Stimulated activated CD4-positive, alpha-beta T cell treated with anti-CD3 and anti-CD28 coated beads, TNF-alpha, amount 100 ng/mL, for 4 hours (primary cell): ENCODE results near the gene ZNF263.
A peak's percentile ranks its signal among the peaks of the same experiment; 100 is the strongest.

ENCODE experiments used
- DNase-seq, 3 experiments: peaks; one replicate each; pipeline ENCODE4 v3.0.0-alpha.2; 2020; ENCODE audit warnings: low read depth in 3 of 3

The ZNF263 gene

GRCh38 chr16:3282730-3283542 lies at the start of gene ZNF263:
ZNF263 (plus strand) TSS chr16:3283491; CDS start chr16:3283819, 328 bp downstream.
- DNase-seq = peak; percentile 81 to 89 (median 89)

GRCh38 chr16:3234543-3234856 lies 48.8 kb upstream of the ZNF263 start:
- no peak for DNase-seq

GRCh38 chr16:3234857-3235561 lies 48.3 kb upstream of the ZNF263 start, which contains the start of gene ZNF200:
ZNF200 (minus strand) TSS chr16:3235158; CDS start chr16:3233755, 1,403 bp downstream.
- DNase-seq = peak; percentile 85 to 86 (median 85)

- peak in 1 of 3 experiments; percentile 25 for DNase-seq
Measured at GRCh38 chr16:3235856-3236669, 47.2 kb upstream of the ZNF263 start.

GRCh38 chr16:3241761-3242160 lies 41.5 kb upstream of the ZNF263 start:
- no peak for DNase-seq

- no peak for DNase-seq
Measured at GRCh38 chr16:3242709-3243108, 40.6 kb upstream of the ZNF263 start.

- no peak for DNase-seq
Measured at GRCh38 chr16:3243882-3244281, 39.4 kb upstream of the ZNF263 start.

GRCh38 chr16:3246002-3246401 lies 37.3 kb upstream of the ZNF263 start:
- DNase-seq = no peak

- no peak for DNase-seq
Measured at GRCh38 chr16:3246876-3247275, 36.4 kb upstream of the ZNF263 start.

- no peak for DNase-seq
Measured at GRCh38 chr16:3248596-3248995, 34.7 kb upstream of the ZNF263 start.

- no peak for DNase-seq
Measured at GRCh38 chr16:3249020-3249419, 34.3 kb upstream of the ZNF263 start.

- DNase-seq = no peak
Measured at GRCh38 chr16:3249451-3249850, 33.8 kb upstream of the ZNF263 start.

- no peak for DNase-seq
Measured at GRCh38 chr16:3252967-3253366, 30.3 kb upstream of the ZNF263 start.

GRCh38 chr16:3254309-3254708 lies 29.0 kb upstream of the ZNF263 start:
- no peak for DNase-seq

GRCh38 chr16:3256146-3256865 lies 27.0 kb upstream of the ZNF263 start, which contains the start of gene MEFV:
MEFV (minus strand) TSS chr16:3256633; CDS start chr16:3256587, 46 bp downstream.
- no peak for DNase-seq

GRCh38 chr16:3256866-3257465 lies 26.3 kb upstream of the ZNF263 start:
- no peak for DNase-seq

GRCh38 chr16:3259836-3260235 lies 23.5 kb upstream of the ZNF263 start:
- DNase-seq = no peak

GRCh38 chr16:3262517-3262916 lies 20.8 kb upstream of the ZNF263 start:
- DNase-seq = no peak

- DNase-seq = peak; percentile 96 to 98 (median 97)
Measured at GRCh38 chr16:3264137-3265036, 18.9 kb upstream of the ZNF263 start.
